ENCODE results near the gene MAP3K19. TPM values are rescaled to one million over a fixed set of nuclear protein-coding genes. Genes with fewer than 3 reads are reported as not detected.

MAP3K19 gene
- total RNA-seq, 2 donors from 2014 or later = not detected

DNA sequence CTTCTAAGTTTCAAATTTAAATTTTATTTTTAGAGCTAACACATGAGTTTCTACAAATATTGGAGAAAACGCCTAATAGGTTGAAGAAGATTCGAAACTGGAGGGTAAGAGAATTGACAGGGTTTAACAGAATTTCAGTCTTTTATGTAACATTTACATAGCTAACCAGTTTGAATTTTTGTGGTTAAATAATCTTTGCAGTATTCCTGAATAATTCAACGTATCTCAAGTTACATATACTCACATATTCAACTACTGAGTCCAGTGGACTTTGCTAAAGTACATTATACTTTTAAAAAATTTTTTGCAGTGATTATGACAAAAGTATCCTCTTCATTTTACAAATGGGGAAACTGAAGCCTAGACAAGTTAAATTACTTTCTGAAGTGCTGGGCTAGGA, 94.6 kb downstream of the MAP3K19 start:
- H3K27ac ChIP-seq (ENCODE audit: low read depth, low read length) = no peak overlapping the region
- no peaks in the 10 kb centered on the region for H3K27me3 ChIP-seq (ENCODE audit: control insufficient read depth, insufficient read depth, low read length, poor library complexity, severe bottlenecking)
- peaks cover 69% of the 10 kb centered on the region for H3K36me3 Mint-ChIP-seq (ENCODE audit: low read depth)
- no peaks in the 10 kb centered on the region for H3K9me3 ChIP-seq (ENCODE audit: control insufficient read depth, low read length)
- 89% methylated on average over 3 of the region's 3 CpGs; no CpG with 5 or more reads in 1 of the 2 experiments for WGBS, 2 experiments (ENCODE audit: insufficient coverage in 1 of 2, insufficient read length in 1 of 2)
- H3K27me3 Mint-ChIP-seq (ENCODE audit: insufficient read depth) = no peaks in the 10 kb centered on the region
- H3K4me3 ChIP-seq (ENCODE audit: low read length) = no peak overlapping the region
- no peak for TF ChIP-seq CTCF (conservative IDR thresholded peaks at IDR 0.05)
- H3K4me3 Mint-ChIP-seq = no peak overlapping the region
- no peaks in the 10 kb centered on the region for H3K9me3 Mint-ChIP-seq
- no peak overlapping the region for H3K9ac ChIP-seq (ENCODE audit: extremely low read depth, low read length, poor library complexity, severe bottlenecking)
- peaks cover 10% of the 10 kb centered on the region for H3K4me1 Mint-ChIP-seq
- DNase-seq = no peak
- peaks cover 92% of the 10 kb centered on the region for H3K36me3 ChIP-seq (ENCODE audit: control insufficient read depth, insufficient read depth, low read length)
- H3K4me1 ChIP-seq (ENCODE audit: control insufficient read depth, insufficient read depth, low read length) = no peaks in the 10 kb centered on the region
- H3K27ac Mint-ChIP-seq = no peak overlapping the region

DNA sequence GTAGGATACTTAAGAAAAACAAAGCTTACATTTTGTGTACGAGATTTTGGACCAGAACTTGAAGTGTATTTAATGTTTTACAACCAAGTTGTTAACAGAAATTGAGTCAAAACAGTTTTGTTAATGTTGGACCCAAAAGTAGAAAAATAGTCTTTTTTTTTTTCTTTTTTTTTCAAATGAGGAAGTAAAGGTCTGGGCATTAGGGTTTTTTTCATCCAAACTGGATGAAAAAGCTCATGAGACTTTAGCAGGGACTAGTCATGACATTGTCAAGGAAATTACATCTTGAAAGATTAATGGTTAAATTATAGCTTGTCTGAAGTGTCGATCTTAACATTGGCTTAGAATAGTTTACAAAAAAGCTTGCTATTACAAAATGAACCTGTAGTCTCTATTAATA, 96.4 kb downstream of the MAP3K19 start:
- no peak for DNase-seq
- no peaks in the 10 kb centered on the region for H3K27me3 Mint-ChIP-seq (ENCODE audit: insufficient read depth)
- H3K4me1 Mint-ChIP-seq = no peaks in the 10 kb centered on the region
- no peaks in the 10 kb centered on the region for H3K27me3 ChIP-seq (ENCODE audit: control insufficient read depth, insufficient read depth, low read length, poor library complexity, severe bottlenecking)
- no peak for TF ChIP-seq CTCF (conservative IDR thresholded peaks at IDR 0.05)
- no peak overlapping the region for H3K9ac ChIP-seq (ENCODE audit: extremely low read depth, low read length, poor library complexity, severe bottlenecking)
- H3K4me3 ChIP-seq (ENCODE audit: low read length) = no peak overlapping the region
- peaks cover 75% of the 10 kb centered on the region for H3K36me3 Mint-ChIP-seq (ENCODE audit: low read depth)
- H3K27ac Mint-ChIP-seq = no peak overlapping the region
- no peak overlapping the region for H3K4me3 Mint-ChIP-seq
- H3K27ac ChIP-seq (ENCODE audit: low read depth, low read length) = no peak overlapping the region
- 97 to 100% methylated on average over 2 of the region's 2 CpGs for WGBS, 2 experiments (ENCODE audit: insufficient coverage in 1 of 2, insufficient read length in 1 of 2)
- H3K4me1 ChIP-seq (ENCODE audit: control insufficient read depth, insufficient read depth, low read length) = no peaks in the 10 kb centered on the region
- H3K9me3 Mint-ChIP-seq = no peaks in the 10 kb centered on the region
- H3K36me3 ChIP-seq (ENCODE audit: control insufficient read depth, insufficient read depth, low read length) = peaks cover 93% of the 10 kb centered on the region
- no peaks in the 10 kb centered on the region for H3K9me3 ChIP-seq (ENCODE audit: control insufficient read depth, low read length)

DNA sequence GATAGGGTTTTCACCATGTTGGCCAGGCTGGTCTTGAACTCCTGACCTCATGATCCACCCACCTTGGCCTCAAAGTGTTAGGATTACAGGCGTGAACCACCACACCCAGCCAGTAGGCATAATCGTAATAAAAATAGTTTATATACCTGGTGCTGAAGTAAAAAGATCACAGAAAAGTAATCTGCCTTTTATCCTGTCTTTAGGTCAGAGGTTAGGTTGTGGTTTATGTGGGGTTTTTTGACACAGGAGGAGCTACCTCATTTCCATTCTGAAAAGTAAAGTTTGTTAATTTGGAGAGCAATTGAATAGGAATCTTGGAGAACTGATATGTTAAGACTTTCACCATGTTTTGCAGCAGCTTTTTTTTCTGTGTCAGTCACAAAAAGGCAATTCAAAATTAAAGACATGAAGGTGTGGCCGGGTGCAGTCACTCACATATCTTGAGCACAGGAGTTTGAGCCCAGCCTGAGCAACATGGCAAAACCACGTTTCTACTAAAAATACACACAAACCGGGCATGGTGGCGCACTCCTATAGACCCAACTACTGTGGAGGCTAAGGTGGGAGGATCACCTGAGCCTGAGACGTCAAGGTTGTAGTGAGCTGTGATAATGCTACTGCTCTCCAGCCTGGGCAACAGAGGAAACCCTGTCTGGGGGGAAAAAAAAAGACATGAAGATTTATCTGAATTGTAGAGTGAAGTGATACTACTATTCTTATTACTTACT, 97.1 kb downstream of the MAP3K19 start:
- Histone ChIP-seq H3K4me3 (ENCODE audit: low read length) (no peak overlapping the region), H3K4me1 (ENCODE audit: control insufficient read depth, insufficient read depth, low read length) (no peaks in the 10 kb centered on the region), H3K36me3 (ENCODE audit: control insufficient read depth, insufficient read depth, low read length) (peaks cover 92% of the 10 kb centered on the region), H3K27me3 (ENCODE audit: control insufficient read depth, insufficient read depth, low read length, poor library complexity, severe bottlenecking) (no peaks in the 10 kb centered on the region), H3K9me3 (ENCODE audit: control insufficient read depth, low read length) (no peaks in the 10 kb centered on the region), H3K9ac (ENCODE audit: extremely low read depth, low read length, poor library complexity, severe bottlenecking) (no peak overlapping the region), H3K27ac (ENCODE audit: low read depth, low read length) (no peak overlapping the region)
- no peak overlapping the region for H3K27ac Mint-ChIP-seq
- DNase-seq = no peak
- no peak for TF ChIP-seq CTCF (conservative IDR thresholded peaks at IDR 0.05)
- no peak overlapping the region for H3K4me3 Mint-ChIP-seq
- 91 to 95% methylated on average over 5 to 7 of the region's 7 CpGs for WGBS, 2 experiments (ENCODE audit: insufficient coverage in 1 of 2, insufficient read length in 1 of 2)
- H3K4me1 Mint-ChIP-seq = peaks cover under 1% of the 10 kb centered on the region
- H3K27me3 Mint-ChIP-seq (ENCODE audit: insufficient read depth) = no peaks in the 10 kb centered on the region
- no peaks in the 10 kb centered on the region for H3K9me3 Mint-ChIP-seq
- H3K36me3 Mint-ChIP-seq (ENCODE audit: low read depth) = peaks cover 74% of the 10 kb centered on the region

Measured in endodermal cell (in vitro differentiated cells).